HG02642 (cell line): ENCODE data around the gene LILRB5.
"Not testable (repeated sequence)": the region's sequence is repeated elsewhere in the genome, so short reads cannot be mapped to it uniquely, and the experiment has no call there.

ENCODE experiments used
- ATAC-seq: cut with Tn5 transposase; IDR thresholded peaks from one replicate; pipeline ENCODE4 v1.9.1; 2021; ENCODE audit warnings: mild to moderate bottlenecking; ENCODE audit not compliant: unreplicated experiment, poor library complexity

LILRB5 gene

GRCh38 chr19:54218960-54219661, 38.0 kb downstream of the LILRB5 start:
- ATAC-seq: no peak

- no peak for ATAC-seq
Measured at GRCh38 chr19:54218259-54218658, 38.8 kb downstream of the LILRB5 start.

GRCh38 chr19:54217517-54218247, 39.4 kb downstream of the LILRB5 start:
- ATAC-seq: not testable (repeated sequence)

- ATAC-seq: no peak
Measured at GRCh38 chr19:54216869-54217268, 40.2 kb downstream of the LILRB5 start.

GRCh38 chr19:54214734-54215133, 42.3 kb downstream of the LILRB5 start:
- not testable (repeated sequence) for ATAC-seq

- not testable (repeated sequence) for ATAC-seq
Measured at GRCh38 chr19:54214217-54214616, 42.9 kb downstream of the LILRB5 start.

GRCh38 chr19:54211235-54211634, 45.8 kb downstream of the LILRB5 start:
- no peak for ATAC-seq

GRCh38 chr19:54209811-54210494, 47.1 kb downstream of the LILRB5 start:
- no peak for ATAC-seq

GRCh38 chr19:54209058-54209810, 47.8 kb downstream of the LILRB5 start:
- no peak for ATAC-seq

GRCh38 chr19:54208784-54209057, 48.4 kb downstream of the LILRB5 start:
- no peak for ATAC-seq

GRCh38 chr19:54207983-54208783, 48.9 kb downstream of the LILRB5 start:
- ATAC-seq: peak; percentile 48

- no peak for ATAC-seq
Measured at GRCh38 chr19:54207676-54207982, 49.4 kb downstream of the LILRB5 start.

GRCh38 chr19:54207193-54207592, 49.9 kb downstream of the LILRB5 start:
- not testable (repeated sequence) for ATAC-seq

GRCh38 chr19:54206831-54207177, 50.3 kb downstream of the LILRB5 start:
- ATAC-seq: no peak

GRCh38 chr19:54206030-54206830, 50.8 kb downstream of the LILRB5 start:
- no peak for ATAC-seq

- ATAC-seq: no peak
Measured at GRCh38 chr19:54204767-54205468, 52.2 kb downstream of the LILRB5 start.

- ATAC-seq: no peak
Measured at GRCh38 chr19:54203151-54203611, 53.9 kb downstream of the LILRB5 start.

- ATAC-seq: no peak
Measured at GRCh38 chr19:54201980-54202379, 55.1 kb downstream of the LILRB5 start.
